Measurements from ENCODE around the gene COL2A1.

The COL2A1 gene

GRCh38 chr12:47941475-47941780 is 62.8 kb downstream of the COL2A1 start:
- Histone ChIP-seq H3K9me3 (ENCODE audit: low read depth, low read length) (no peaks in the 10 kb centered on the region), H3K4me3 (no peak overlapping the region), H3K9ac (ENCODE audit: insufficient read length) (no peak overlapping the region), H3K36me3 (ENCODE audit: insufficient read depth, low read length) (no peaks in the 10 kb centered on the region), H3K27ac (no peak overlapping the region)
- no peak for TF ChIP-seq EZH2 (IDR thresholded peaks at IDR 0.05)
- TF ChIP-seq FOXP2 (optimal IDR thresholded peaks at IDR 0.05; ENCODE audit: control extremely low read depth, extremely low read length, insufficient read depth) = no peak
- TF ChIP-seq POLR2AphosphoS5 (IDR thresholded peaks at IDR 0.05; ENCODE audit: borderline replicate concordance, low read depth, low read length) = no peak
- no peak for DNase-seq (ENCODE audit: low read depth, low spot score)

DNA sequence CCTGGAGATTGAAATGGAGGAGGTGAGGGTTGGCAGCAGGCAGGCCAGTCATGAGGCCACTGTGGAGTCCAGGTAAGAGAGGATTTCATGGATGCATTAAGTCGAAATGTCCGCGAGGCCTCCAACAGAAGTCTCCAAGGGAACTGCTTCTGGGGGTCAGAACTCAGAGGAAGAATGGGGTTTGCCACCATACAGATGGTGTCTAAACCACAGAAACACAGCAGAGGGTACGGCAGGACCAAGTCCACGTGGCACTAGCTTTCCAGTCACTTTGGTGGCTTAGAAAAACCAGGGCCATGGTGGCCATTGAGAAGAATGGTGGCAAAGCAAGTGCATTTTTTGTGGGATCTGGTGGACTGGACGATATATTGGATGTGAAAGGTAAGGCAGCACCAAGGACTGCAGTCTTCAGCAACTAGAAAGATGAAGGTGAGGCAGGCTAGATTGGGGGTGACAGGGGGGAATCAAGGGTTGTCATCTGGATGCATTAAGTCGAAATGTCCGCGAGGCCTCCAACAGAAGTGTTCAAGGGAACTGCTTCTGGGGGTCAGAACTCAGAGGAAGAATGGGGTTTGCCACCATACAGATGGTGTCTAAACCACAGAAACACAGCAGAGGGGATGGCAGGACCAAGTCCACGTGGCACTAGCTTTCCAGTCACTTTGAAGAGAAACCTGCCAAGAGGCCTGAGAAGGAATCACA is 63.4 kb downstream of the COL2A1 start:
- no peak overlapping the region for H3K9ac ChIP-seq (ENCODE audit: insufficient read length)
- no peak for DNase-seq (ENCODE audit: low read depth, low spot score)
- H3K27ac ChIP-seq = no peak overlapping the region
- no peak for TF ChIP-seq FOXP2 (optimal IDR thresholded peaks at IDR 0.05; ENCODE audit: control extremely low read depth, extremely low read length, insufficient read depth)
- no peak for TF ChIP-seq POLR2AphosphoS5 (IDR thresholded peaks at IDR 0.05; ENCODE audit: borderline replicate concordance, low read depth, low read length)
- no peak for TF ChIP-seq EZH2 (IDR thresholded peaks at IDR 0.05)
- no peaks in the 10 kb centered on the region for H3K9me3 ChIP-seq (ENCODE audit: low read depth, low read length)
- no peak overlapping the region for H3K4me3 ChIP-seq
- H3K36me3 ChIP-seq (ENCODE audit: insufficient read depth, low read length) = no peaks in the 10 kb centered on the region

DNA sequence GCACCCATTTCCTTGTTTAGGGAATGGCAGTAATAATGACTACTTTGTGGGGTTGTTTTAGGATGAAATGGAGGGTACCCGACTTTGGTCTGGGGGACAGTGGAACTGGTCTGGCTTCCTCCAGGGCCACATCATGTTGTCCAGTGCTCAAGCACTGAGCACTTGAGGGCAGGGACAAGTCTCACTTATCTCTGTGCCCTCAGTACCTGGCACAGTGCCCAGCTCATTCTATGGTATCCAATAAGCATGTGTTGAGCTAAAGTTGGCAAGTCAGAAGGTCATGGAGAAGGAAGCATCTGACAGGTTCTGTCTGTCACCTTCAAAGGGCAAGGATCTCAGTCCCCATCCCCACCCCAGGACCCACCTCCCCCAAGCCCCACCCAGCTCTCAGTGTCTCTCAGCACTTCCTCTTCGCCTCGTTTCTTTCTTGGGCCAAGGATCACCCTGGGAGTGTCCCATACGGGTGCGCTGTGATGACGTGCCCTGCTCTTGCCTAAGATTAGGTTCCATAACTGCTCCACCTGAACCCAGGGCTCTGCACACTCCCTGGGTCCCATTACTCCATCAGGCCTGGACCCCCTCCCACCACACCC is 65.2 kb downstream of the COL2A1 start:
- no peak for TF ChIP-seq POLR2AphosphoS5 (IDR thresholded peaks at IDR 0.05; ENCODE audit: borderline replicate concordance, low read depth, low read length)
- TF ChIP-seq EZH2 (IDR thresholded peaks at IDR 0.05) = no peak
- no peak for TF ChIP-seq FOXP2 (optimal IDR thresholded peaks at IDR 0.05; ENCODE audit: control extremely low read depth, extremely low read length, insufficient read depth)
- Histone ChIP-seq H3K4me3 (no peak overlapping the region), H3K9me3 (ENCODE audit: low read depth, low read length) (no peaks in the 10 kb centered on the region), H3K9ac (ENCODE audit: insufficient read length) (no peak overlapping the region), H3K27ac (no peak overlapping the region), H3K36me3 (ENCODE audit: insufficient read depth, low read length) (no peaks in the 10 kb centered on the region)
- no peak for DNase-seq (ENCODE audit: low read depth, low spot score)

DNA sequence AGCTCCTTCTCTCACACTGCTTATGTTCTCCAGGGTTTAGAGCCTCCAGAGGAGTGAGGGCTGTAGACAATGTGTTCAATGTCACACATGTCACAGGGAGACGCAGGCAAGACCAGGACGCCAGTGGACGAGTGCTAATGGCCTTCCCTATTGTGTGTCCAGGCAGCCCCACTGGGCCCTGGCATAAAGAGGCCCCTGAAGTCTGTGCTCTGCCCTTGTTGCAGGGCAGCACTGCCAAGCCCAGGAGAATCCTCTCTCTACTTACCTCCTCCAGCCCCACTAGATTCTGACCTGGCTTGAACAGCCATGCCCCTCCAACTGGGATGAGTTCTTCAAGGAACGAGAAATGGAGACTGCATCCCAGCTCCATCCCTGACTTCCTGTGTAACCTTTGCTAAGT is 65.7 kb downstream of the COL2A1 start:
- Histone ChIP-seq H3K9ac (ENCODE audit: insufficient read length) (no peak overlapping the region), H3K27ac (no peak overlapping the region), H3K36me3 (ENCODE audit: insufficient read depth, low read length) (no peaks in the 10 kb centered on the region), H3K4me3 (no peak overlapping the region), H3K9me3 (ENCODE audit: low read depth, low read length) (no peaks in the 10 kb centered on the region)
- DNase-seq (ENCODE audit: low read depth, low spot score) = no peak
- TF ChIP-seq FOXP2 (optimal IDR thresholded peaks at IDR 0.05; ENCODE audit: control extremely low read depth, extremely low read length, insufficient read depth) (no peak), POLR2AphosphoS5 (IDR thresholded peaks at IDR 0.05; ENCODE audit: borderline replicate concordance, low read depth, low read length) (no peak), EZH2 (IDR thresholded peaks at IDR 0.05) (no peak)

DNA sequence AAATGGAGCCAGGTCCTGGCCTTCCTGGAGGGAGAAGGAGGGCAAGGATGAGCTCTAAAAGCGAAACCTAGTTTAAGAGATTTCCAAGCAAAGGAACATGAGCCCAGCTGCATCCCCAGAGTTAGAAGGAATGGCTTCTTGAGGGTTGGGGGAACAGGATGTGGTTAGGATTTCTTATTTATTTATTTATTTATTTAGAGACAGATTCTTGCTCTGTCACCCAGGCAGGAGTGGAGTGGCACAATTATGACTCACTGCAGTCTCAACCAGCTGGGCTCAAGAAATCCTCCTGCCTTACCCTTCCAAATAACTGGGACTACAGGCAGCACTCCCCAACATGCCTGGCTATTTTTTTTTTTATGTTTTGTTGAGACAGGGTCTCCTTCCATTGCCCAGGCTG is 66.2 kb downstream of the COL2A1 start:
- no peak for TF ChIP-seq POLR2AphosphoS5 (IDR thresholded peaks at IDR 0.05; ENCODE audit: borderline replicate concordance, low read depth, low read length)
- no peak for TF ChIP-seq FOXP2 (optimal IDR thresholded peaks at IDR 0.05; ENCODE audit: control extremely low read depth, extremely low read length, insufficient read depth)
- no peak for TF ChIP-seq EZH2 (IDR thresholded peaks at IDR 0.05)
- no peaks in the 10 kb centered on the region for H3K9me3 ChIP-seq (ENCODE audit: low read depth, low read length)
- H3K9ac ChIP-seq (ENCODE audit: insufficient read length) = no peak overlapping the region
- no peaks in the 10 kb centered on the region for H3K36me3 ChIP-seq (ENCODE audit: insufficient read depth, low read length)
- no peak for DNase-seq (ENCODE audit: low read depth, low spot score)
- no peak overlapping the region for H3K27ac ChIP-seq
- H3K4me3 ChIP-seq = no peak overlapping the region

- DNase-seq (ENCODE audit: low read depth, low spot score) = no peak
- no peak overlapping the region for H3K4me3 ChIP-seq
- TF ChIP-seq EZH2 (IDR thresholded peaks at IDR 0.05) (no peak), FOXP2 (optimal IDR thresholded peaks at IDR 0.05; ENCODE audit: control extremely low read depth, extremely low read length, insufficient read depth) (no peak), POLR2AphosphoS5 (IDR thresholded peaks at IDR 0.05; ENCODE audit: borderline replicate concordance, low read depth, low read length) (no peak)
These were observed 69.1 kb downstream of the COL2A1 start for GRCh38 chr12:47935184-47935583.

DNA sequence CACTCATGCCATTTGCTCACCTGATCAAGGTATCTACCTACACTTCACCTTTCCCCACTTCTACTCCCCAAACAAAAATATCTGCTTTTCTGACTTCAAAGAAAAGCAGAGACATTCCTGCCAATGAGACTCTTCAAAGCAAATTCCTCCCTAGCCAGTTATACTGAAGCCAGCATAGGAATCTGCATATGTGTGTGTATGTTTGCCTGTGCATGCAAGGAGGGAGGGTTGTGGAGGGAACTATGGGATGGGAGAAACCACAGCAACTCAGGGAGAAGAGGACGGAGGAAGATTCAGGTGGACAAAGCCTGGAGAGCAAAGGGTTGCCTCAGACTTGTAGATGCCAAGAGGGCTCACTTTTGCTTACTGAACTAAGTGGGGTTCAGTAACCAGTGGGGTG is 73.1 kb downstream of the COL2A1 start:
- no peaks in the 10 kb centered on the region for H3K9me3 ChIP-seq (ENCODE audit: low read depth, low read length)
- no peak for DNase-seq (ENCODE audit: low read depth, low spot score)
- no peak overlapping the region for H3K4me3 ChIP-seq
- no peak for TF ChIP-seq POLR2AphosphoS5 (IDR thresholded peaks at IDR 0.05; ENCODE audit: borderline replicate concordance, low read depth, low read length)
- TF ChIP-seq FOXP2 (optimal IDR thresholded peaks at IDR 0.05; ENCODE audit: control extremely low read depth, extremely low read length, insufficient read depth) = no peak
- no peak for TF ChIP-seq EZH2 (IDR thresholded peaks at IDR 0.05)
- no peak overlapping the region for H3K9ac ChIP-seq (ENCODE audit: insufficient read length)
- H3K27ac ChIP-seq = no peak overlapping the region
- no peaks in the 10 kb centered on the region for H3K36me3 ChIP-seq (ENCODE audit: insufficient read depth, low read length)

More at GRCh38 chr12:47935184-47935583, 69.1 kb downstream of the COL2A1 start:
- Histone ChIP-seq H3K9ac (ENCODE audit: insufficient read length) (no peak overlapping the region), H3K36me3 (ENCODE audit: insufficient read depth, low read length) (no peaks in the 10 kb centered on the region), H3K27ac (no peak overlapping the region), H3K9me3 (ENCODE audit: low read depth, low read length) (no peaks in the 10 kb centered on the region)

DNA sequence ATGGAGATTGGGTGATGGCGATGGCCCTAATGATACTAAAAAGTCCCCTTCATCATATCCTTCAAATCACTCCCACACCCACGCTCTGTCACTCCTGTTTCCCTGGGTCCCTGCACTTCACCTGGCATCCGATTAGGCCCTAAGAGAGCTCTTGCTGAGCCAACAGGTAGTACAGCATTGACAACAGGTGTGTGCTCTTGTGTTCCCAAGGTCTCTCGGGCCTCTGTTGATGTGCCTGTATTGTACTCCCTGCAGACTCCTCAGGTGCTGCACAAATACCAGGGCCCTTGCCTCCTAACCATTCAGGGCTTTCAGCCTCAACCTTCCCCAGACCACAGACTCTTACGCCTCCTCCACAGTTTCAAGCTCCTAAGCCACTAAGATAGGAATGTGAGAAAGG is 73.6 kb downstream of the COL2A1 start:
- no peak overlapping the region for H3K4me3 ChIP-seq
- DNase-seq (ENCODE audit: low read depth, low spot score) = no peak
- no peaks in the 10 kb centered on the region for H3K9me3 ChIP-seq (ENCODE audit: low read depth, low read length)
- no peaks in the 10 kb centered on the region for H3K36me3 ChIP-seq (ENCODE audit: insufficient read depth, low read length)
- TF ChIP-seq POLR2AphosphoS5 (IDR thresholded peaks at IDR 0.05; ENCODE audit: borderline replicate concordance, low read depth, low read length) = no peak
- no peak for TF ChIP-seq EZH2 (IDR thresholded peaks at IDR 0.05)
- no peak for TF ChIP-seq FOXP2 (optimal IDR thresholded peaks at IDR 0.05; ENCODE audit: control extremely low read depth, extremely low read length, insufficient read depth)
- no peak overlapping the region for H3K27ac ChIP-seq
- H3K9ac ChIP-seq (ENCODE audit: insufficient read length) = no peak overlapping the region

All from SK-N-MC (cell line).